IPS DF 4.7 (cell line): ENCODE data around the gene RMDN2.

Source experiments
- DNase-seq: peaks from one replicate; pipeline ENCODE4 v3.0.0-alpha.2; 2013; ENCODE audit warnings: low spot score; ENCODE audit errors: extremely low read depth

RMDN2 gene

GRCh38 chr2:37925063-37925897, at the start of gene RMDN2:
Gene RMDN2 (plus strand): TSS chr2:37925287. CDS start chr2:37929278, 3,991 bp downstream.
- peak; percentile 60 for DNase-seq

- DNase-seq, result no peak
Observed at GRCh38 chr2:37875403-37875906, 49.6 kb upstream of the RMDN2 start.

GRCh38 chr2:37876227-37876626, 48.9 kb upstream of the RMDN2 start:
- DNase-seq, result no peak

GRCh38 chr2:37877457-37878315, 47.4 kb upstream of the RMDN2 start:
- no peak for DNase-seq

GRCh38 chr2:37878536-37878935, 46.6 kb upstream of the RMDN2 start:
- no peak for DNase-seq

- no peak for DNase-seq
Observed at GRCh38 chr2:37880551-37880950, 44.5 kb upstream of the RMDN2 start.

GRCh38 chr2:37881397-37881796, 43.7 kb upstream of the RMDN2 start:
- no peak for DNase-seq

- no peak for DNase-seq
Observed at GRCh38 chr2:37882036-37882435, 43.1 kb upstream of the RMDN2 start.

- no peak for DNase-seq
Observed at GRCh38 chr2:37883518-37883917, 41.6 kb upstream of the RMDN2 start.

- no peak for DNase-seq
Observed at GRCh38 chr2:37885329-37885993, 39.6 kb upstream of the RMDN2 start.

GRCh38 chr2:37886745-37887144, 38.3 kb upstream of the RMDN2 start:
- DNase-seq, result no peak

- no peak for DNase-seq
Observed at GRCh38 chr2:37887286-37887685, 37.8 kb upstream of the RMDN2 start.

GRCh38 chr2:37890893-37891495, 34.1 kb upstream of the RMDN2 start:
- no peak for DNase-seq

- no peak for DNase-seq
Observed at GRCh38 chr2:37891846-37892435, 33.1 kb upstream of the RMDN2 start.

- DNase-seq, result no peak
Observed at GRCh38 chr2:37892436-37893114, 32.5 kb upstream of the RMDN2 start.

- DNase-seq, result no peak
Observed at GRCh38 chr2:37893327-37893726, 31.8 kb upstream of the RMDN2 start.

- no peak for DNase-seq
Observed at GRCh38 chr2:37894047-37894446, 31.0 kb upstream of the RMDN2 start.

- DNase-seq, result no peak
Observed at GRCh38 chr2:37894601-37895000, 30.5 kb upstream of the RMDN2 start.

- no peak for DNase-seq
Observed at GRCh38 chr2:37895140-37895539, 29.9 kb upstream of the RMDN2 start.

- no peak for DNase-seq
Observed at GRCh38 chr2:37896319-37896718, 28.8 kb upstream of the RMDN2 start.
